Right renal pelvis (tissue), 4 donors: ENCODE results near the gene CALM3. TPM values are rescaled to one million over a fixed set of nuclear protein-coding genes. Genes with fewer than 3 reads are reported as not detected.

Experiments
- DNase-seq, 4 donors: peaks; one replicate each; pipeline ENCODE4 v3.0.0-alpha.2; 2013; ENCODE audit warnings: low read depth in 4 of 4, low spot score in 3 of 4, missing footprints in 1 of 4
- polyA plus RNA-seq, 4 donors: library from polyadenylated mRNA; unstranded; fragments of 120-200 nt; gene quantifications; one replicate each; pipeline ENCODE4 v1.2.1, GENCODE V29; 2013; ENCODE audit not compliant: insufficient read length in 4 of 4

CALM3 gene
- polyA plus RNA-seq, 4 donors: 436 to 442 (median 441) TPM

GRCh38 chr19:46634045-46634655 is 33.0 kb downstream of the CALM3 start:
- no peak for DNase-seq

GRCh38 chr19:46634656-46635218 is 33.6 kb downstream of the CALM3 start:
- DNase-seq: no peak

GRCh38 chr19:46635920-46636761 is 35.0 kb downstream of the CALM3 start, which contains the start of gene GNG8:
Gene GNG8, minus strand, starts transcription at chr19:46636202. Its CDS starts 1,520 bp downstream, at chr19:46634682.
- no peak for DNase-seq

- no peak for DNase-seq
Measured at GRCh38 chr19:46637224-46637623, 36.1 kb downstream of the CALM3 start.

- DNase-seq: peak in 1 of 4 donors; percentile 80
Measured at GRCh38 chr19:46639358-46640182, 38.4 kb downstream of the CALM3 start.

GRCh38 chr19:46640656-46641055 is 39.5 kb downstream of the CALM3 start:
- DNase-seq: no peak

- no peak for DNase-seq
Measured at GRCh38 chr19:46644720-46645119, 43.6 kb downstream of the CALM3 start.

GRCh38 chr19:46646402-46646801 is 45.3 kb downstream of the CALM3 start:
- DNase-seq: no peak

GRCh38 chr19:46648060-46648960 is 47.2 kb downstream of the CALM3 start:
- DNase-seq: no peak

- no peak for DNase-seq
Measured at GRCh38 chr19:46648961-46649960, 48.1 kb downstream of the CALM3 start.

- DNase-seq: no peak
Measured at GRCh38 chr19:46650445-46650844, 49.3 kb downstream of the CALM3 start.

GRCh38 chr19:46654621-46655152 is 53.6 kb downstream of the CALM3 start:
- no peak for DNase-seq

- no peak for DNase-seq
Measured at GRCh38 chr19:46656541-46656940, 55.4 kb downstream of the CALM3 start.

GRCh38 chr19:46659151-46660007 is 58.2 kb downstream of the CALM3 start:
- DNase-seq: peak in 1 of 4 donors; percentile 49

- peak in 1 of 4 donors; percentile 37 for DNase-seq
Measured at GRCh38 chr19:46660008-46660517, 58.9 kb downstream of the CALM3 start.
